Endothelial cell of hepatic sinusoid (primary cell): ENCODE measurements around the gene CCDC77.

Source experiments
- in situ Hi-C: cut with HindIII; loops from 2 replicates; pipeline ENCODE4 v1.10.0; 2017; ENCODE audit warnings: low sequenced_read_pairs

CCDC77 gene

GRCh38 chr12:479161-479560 lies 77.7 kb downstream of the CCDC77 start:
- in situ Hi-C loops, result loop anchor here (5.0 kb wide), 1 partner anchor 63 kb away; no protein-coding TSS in a partner anchor

GRCh38 chr12:480831-481816 lies 79.7 kb downstream of the CCDC77 start:
- in situ Hi-C loops, result no loop called here

- in situ Hi-C loops, result no loop called here
Observed at GRCh38 chr12:482061-482460, 80.6 kb downstream of the CCDC77 start.

GRCh38 chr12:484096-484495 lies 82.7 kb downstream of the CCDC77 start:
- in situ Hi-C loops, result no loop called here

- in situ Hi-C loops, result no loop called here
Observed at GRCh38 chr12:490260-490659, 88.8 kb downstream of the CCDC77 start.
